Prostate gland (tissue), 2 donors: ENCODE results near the gene RAB9A. TPM values are rescaled to one million over a fixed set of nuclear protein-coding genes. Genes with fewer than 3 reads are reported as not detected.

Experiments used
- DNase-seq: peaks from one replicate; pipeline ENCODE4 v3.0.0-alpha.2; 2019; ENCODE audit warnings: low spot score
- H3K27ac ChIP-seq, 2 donors: fragments of 200-600 bp; sonication (generic); 2 replicates each; pipeline ENCODE4 v1.5.1; 2017 to 2019
- H3K27me3 ChIP-seq: fragments of 200-600 bp; sonication (generic); replicated peaks from 2 replicates; pipeline ENCODE4 v1.5.1; 2019; ENCODE audit not compliant: insufficient read depth
- H3K36me3 ChIP-seq, 2 donors: fragments of 200-600 bp; sonication (generic); 1 replicate in 1 of 2; 2 replicates in 1 of 2; pipeline versions ENCODE4 v1.5.1 to v1.8.1; 2017 to 2019
- H3K4me1 ChIP-seq: fragments of 200-600 bp; sonication (generic); replicated peaks from 2 replicates; pipeline ENCODE4 v1.5.1; 2019
- H3K4me3 ChIP-seq, 2 donors: fragments of 200-600 bp; sonication (generic); 2 replicates each; pipeline ENCODE4 v1.5.1; 2017 to 2019
- H3K9me3 ChIP-seq: fragments of 200-600 bp; sonication (generic); 2 replicates; pipeline ENCODE4 v1.5.1; 2017
- POLR2A ChIP-seq: fragments of 450-650 bp; IDR thresholded peaks from one replicate; pipeline ENCODE4 v1.6.1; 2016; ENCODE audit warnings: antibody characterized with exemption, mild to moderate bottlenecking
- POLR2AphosphoS5 ChIP-seq: sonication (generic); formaldehyde crosslinking; IDR thresholded peaks from one replicate; pipeline ENCODE4 v1.6.1; 2017; ENCODE audit warnings: antibody characterized with exemption
- WGBS: methylation state at CpG from one replicate; pipeline ENCODE4 v1.1.5; 2018; 5-methylcytosine and 5-hydroxymethylcytosine counted together
- intact Hi-C: fragments of 100-400 bp; cut with DNase I; formaldehyde crosslinking; loops from one replicate; pipeline ENCODE4 v1.14.2; 2022
- total RNA-seq, 2 donors: library from RNA; depleted of rRNA; stranded (reverse); fragments of >200 nt; gene quantifications; one replicate each; pipeline ENCODE4 v1.1.0, GENCODE V29; 2016
- TF ChIP-seq, protein P1 (sequence below), 4 experiments: fragments of 200-600 bp in 2 of 4; fragments of 450-650 bp in 2 of 4; sonication (generic) in 2 of 4; IDR thresholded peaks; 1 replicate in 3 of 4; 2 replicates in 1 of 4; pipeline ENCODE4 v1.5.1; 2016 to 2019; ENCODE audit warnings: antibody characterized with exemption in 4 of 4, mild to moderate bottlenecking in 2 of 4, moderate library complexity in 2 of 4

The RAB9A gene
- total RNA-seq, 2 donors from 2014 or later: 27.3 to 37.7 TPM

DNA sequence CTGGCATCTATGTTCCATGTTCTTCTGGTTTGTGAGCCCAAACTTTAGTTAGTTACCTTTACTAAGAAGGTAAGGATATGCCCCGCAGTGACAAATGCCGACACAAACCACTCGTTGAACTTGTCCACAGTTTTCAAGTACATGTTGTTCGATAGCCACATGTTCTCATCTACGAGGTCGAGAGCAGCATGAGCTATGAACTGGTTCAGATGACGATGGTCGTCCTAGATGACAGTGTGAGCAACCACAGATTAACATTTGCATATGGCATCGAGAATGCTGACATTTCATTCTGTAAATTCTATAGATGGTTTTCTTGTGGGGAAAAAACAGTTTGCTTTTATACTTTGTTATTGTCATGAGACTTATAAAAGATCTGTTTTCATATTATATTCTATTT is 27.5 kb downstream of the RAB9A start:
- Histone ChIP-seq H3K27ac (no peak overlapping the region), H3K9me3 (no peaks in the 10 kb centered on the region), H3K4me1 (no peaks in the 10 kb centered on the region), H3K36me3 (no peaks in the 10 kb centered on the region), H3K4me3 (no peak overlapping the region), H3K27me3 (no peaks in the 10 kb centered on the region)
- intact Hi-C loops: no loop called here
- WGBS: 96% methylated on average over 9 of the region's 9 CpGs
- TF ChIP-seq, protein P1, sequence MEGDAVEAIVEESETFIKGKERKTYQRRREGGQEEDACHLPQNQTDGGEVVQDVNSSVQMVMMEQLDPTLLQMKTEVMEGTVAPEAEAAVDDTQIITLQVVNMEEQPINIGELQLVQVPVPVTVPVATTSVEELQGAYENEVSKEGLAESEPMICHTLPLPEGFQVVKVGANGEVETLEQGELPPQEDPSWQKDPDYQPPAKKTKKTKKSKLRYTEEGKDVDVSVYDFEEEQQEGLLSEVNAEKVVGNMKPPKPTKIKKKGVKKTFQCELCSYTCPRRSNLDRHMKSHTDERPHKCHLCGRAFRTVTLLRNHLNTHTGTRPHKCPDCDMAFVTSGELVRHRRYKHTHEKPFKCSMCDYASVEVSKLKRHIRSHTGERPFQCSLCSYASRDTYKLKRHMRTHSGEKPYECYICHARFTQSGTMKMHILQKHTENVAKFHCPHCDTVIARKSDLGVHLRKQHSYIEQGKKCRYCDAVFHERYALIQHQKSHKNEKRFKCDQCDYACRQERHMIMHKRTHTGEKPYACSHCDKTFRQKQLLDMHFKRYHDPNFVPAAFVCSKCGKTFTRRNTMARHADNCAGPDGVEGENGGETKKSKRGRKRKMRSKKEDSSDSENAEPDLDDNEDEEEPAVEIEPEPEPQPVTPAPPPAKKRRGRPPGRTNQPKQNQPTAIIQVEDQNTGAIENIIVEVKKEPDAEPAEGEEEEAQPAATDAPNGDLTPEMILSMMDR (IDR thresholded peaks at IDR 0.05): no peak
- TF ChIP-seq POLR2AphosphoS5 (no peak), POLR2A (no peak)
- no peak for DNase-seq

DNA sequence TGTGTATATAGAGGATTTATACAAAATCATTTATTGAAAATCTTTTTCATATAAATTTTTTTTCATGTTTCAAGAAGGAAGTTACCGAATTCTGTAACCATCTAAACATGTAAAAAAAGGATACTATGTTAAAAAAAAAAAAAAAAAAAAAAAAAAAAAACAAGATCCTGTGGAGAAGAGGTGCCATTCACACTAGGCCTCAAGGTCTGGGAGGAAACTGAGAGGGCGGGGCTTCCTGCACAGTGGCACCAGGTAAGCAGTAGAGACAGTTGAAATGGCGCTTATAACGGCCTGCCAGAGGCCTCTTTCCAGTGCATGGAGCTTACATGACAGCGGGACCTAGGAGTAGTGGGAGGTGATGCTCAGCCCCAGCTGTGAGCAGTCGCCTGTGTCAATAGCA is 28.0 kb downstream of the RAB9A start:
- Histone ChIP-seq H3K4me1 (no peaks in the 10 kb centered on the region), H3K27me3 (no peaks in the 10 kb centered on the region), H3K4me3 (no peak overlapping the region), H3K9me3 (no peaks in the 10 kb centered on the region), H3K36me3 (no peaks in the 10 kb centered on the region), H3K27ac (no peak overlapping the region)
- no peak for TF ChIP-seq POLR2AphosphoS5
- no peak for TF ChIP-seq POLR2A
- TF ChIP-seq, protein P1 (IDR thresholded peaks at IDR 0.05): no peak
- intact Hi-C loops: no loop called here
- WGBS: 86% methylated on average over 6 of the region's 6 CpGs
- DNase-seq: no peak

DNA sequence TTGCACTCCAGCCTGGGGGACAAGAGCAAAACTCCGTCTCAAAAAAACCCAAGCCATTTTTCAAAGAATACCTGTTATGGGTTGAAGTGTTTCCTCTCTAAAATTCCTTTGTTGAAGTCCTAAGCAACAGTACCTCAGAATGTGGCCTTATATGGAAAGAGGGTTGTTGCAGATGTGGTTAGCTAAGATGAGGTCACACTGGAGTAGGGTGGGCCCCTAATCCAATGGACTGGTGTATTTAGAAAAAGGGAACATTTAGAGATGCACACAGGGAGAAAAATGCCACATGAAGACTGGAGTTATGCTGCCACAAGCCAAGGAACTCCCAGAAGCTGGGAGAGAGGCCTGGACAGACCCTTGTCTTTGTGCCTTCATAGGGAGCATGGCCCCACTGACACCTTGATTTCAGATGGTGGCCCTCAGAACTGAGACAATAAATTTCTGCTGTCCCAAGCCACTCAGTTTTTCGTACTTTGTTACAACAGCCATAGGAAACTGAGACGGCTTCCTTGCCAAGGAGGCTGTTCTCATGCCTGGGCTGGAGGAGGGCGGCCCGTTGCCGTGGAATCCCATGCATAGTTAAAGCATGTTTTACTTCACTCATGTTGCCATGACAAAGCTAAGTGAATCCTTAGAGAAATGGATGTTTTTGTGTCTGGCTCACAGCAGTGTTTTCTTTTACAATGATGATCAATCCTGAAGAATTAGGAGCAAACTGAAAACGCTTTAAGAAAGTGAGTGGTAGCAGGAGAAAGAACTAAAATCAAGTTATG is 29.0 kb downstream of the RAB9A start:
- Histone ChIP-seq H3K9me3 (no peaks in the 10 kb centered on the region), H3K4me3 (no peak overlapping the region), H3K4me1 (no peaks in the 10 kb centered on the region), H3K27ac (no peak overlapping the region), H3K27me3 (no peaks in the 10 kb centered on the region), H3K36me3 (no peaks in the 10 kb centered on the region)
- TF ChIP-seq POLR2A (no peak), POLR2AphosphoS5 (no peak)
- TF ChIP-seq, protein P1 (IDR thresholded peaks at IDR 0.05): no peak
- intact Hi-C loops: no loop called here
- 35% methylated on average over 7 of the region's 7 CpGs for WGBS
- DNase-seq: no peak

DNA sequence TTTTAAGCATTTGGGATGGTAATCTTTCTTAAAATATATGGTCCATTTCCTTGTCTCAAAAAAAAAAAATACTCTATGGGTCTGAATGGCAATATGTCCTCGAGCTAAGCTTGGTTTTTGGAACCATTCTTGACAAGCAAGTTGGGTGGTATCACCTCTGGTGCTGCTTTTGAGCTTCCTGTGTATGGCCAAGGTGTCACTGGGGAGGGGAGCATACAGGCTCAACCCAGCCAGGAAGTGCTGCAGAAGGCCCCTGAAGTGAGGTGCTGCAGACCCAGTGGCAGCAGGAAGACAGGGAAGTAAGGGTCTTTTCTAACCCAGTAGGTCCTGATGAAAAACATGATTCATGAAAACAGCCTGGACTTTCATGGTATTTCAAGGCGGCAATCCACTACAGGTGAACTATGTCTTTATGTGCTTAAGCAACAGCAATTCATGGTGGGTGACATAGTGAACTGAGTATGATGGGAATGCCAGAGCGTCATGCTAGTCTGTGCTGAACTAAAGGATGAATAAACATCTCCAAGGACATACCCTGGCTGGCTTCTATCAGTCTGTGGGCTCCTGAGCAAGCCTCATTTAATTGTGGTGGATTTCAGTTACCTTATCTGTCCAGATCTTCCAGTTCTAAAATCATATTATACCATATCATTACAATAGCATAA is 30.4 kb downstream of the RAB9A start:
- no peaks in the 10 kb centered on the region for H3K36me3 ChIP-seq
- H3K4me3 ChIP-seq: no peak overlapping the region
- no peaks in the 10 kb centered on the region for H3K27me3 ChIP-seq
- no peak for TF ChIP-seq POLR2AphosphoS5
- TF ChIP-seq, protein P1 (IDR thresholded peaks at IDR 0.05): no peak
- no peak for TF ChIP-seq POLR2A
- no peaks in the 10 kb centered on the region for H3K4me1 ChIP-seq
- H3K27ac ChIP-seq: no peak overlapping the region
- H3K9me3 ChIP-seq: no peaks in the 10 kb centered on the region
- DNase-seq: no peak
- intact Hi-C loops: no loop called here
- 81% methylated on average over 3 of the region's 3 CpGs for WGBS

DNA sequence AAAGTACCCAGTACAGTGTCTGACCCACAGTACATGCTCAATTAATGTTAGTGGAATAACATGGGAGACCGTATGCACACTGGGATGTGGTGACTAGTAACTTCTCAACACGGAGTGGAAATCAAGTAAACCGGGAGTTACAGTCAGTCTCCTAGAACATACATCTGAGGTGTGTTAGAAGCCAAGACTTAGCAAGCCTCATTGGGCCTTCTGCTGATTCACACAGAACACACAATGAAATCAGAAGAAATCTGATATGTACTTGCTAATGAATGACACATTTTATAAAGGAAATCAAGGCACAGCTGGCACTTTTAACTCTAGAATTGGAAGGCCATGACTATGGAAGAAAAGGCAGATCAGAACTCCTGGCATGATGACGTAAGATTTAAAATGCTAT is 32.4 kb downstream of the RAB9A start:
- no peaks in the 10 kb centered on the region for H3K27me3 ChIP-seq
- no peaks in the 10 kb centered on the region for H3K36me3 ChIP-seq
- WGBS: 79% methylated on average over 4 of the region's 4 CpGs
- TF ChIP-seq, protein P1 (IDR thresholded peaks at IDR 0.05): no peak
- TF ChIP-seq POLR2A (no peak), POLR2AphosphoS5 (no peak)
- intact Hi-C loops: no loop called here
- no peak for DNase-seq
- no peaks in the 10 kb centered on the region for H3K4me1 ChIP-seq
- H3K9me3 ChIP-seq: no peaks in the 10 kb centered on the region
- H3K4me3 ChIP-seq: no peak overlapping the region
- H3K27ac ChIP-seq: no peak overlapping the region
